ENCODE data around the gene CCHCR1.

Gene CCHCR1

DNA sequence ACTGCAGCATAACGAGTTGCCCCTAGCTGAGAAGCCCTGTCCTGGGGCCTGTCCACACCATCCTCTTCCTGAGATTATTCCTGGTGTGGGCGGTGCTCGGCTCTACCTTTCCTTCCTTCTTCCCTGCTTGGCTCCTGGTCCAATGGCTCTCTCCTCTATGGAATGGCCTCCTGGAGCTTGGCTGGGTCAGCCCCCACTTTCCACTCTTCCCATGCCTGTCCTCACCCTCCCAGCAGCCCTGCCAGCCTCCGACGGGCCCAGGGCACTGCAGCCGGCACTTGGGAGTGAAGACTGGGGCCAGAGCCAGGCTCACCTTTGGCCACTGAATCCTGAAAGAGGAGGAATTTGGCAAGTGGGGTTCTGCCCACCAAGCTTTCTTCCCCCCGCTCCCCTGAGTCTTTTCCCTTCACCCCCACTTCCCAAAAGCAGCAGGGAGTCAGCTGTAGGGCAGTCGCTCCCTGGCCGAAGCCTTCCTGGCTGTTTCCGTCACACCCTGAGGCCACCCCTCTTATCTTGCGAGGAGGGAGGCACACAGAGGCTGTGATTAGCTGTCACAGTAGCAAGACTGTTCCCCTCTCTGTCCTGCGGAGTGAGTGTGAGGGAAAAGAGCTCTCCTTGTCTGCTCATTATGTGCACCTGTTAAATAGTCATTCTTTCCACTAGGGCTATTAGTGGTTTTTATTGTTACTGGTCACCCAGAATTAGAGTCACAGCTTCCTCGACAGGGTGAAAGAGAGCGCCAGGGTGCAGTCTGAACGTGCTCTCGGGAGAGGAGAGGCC, 31.0 kb downstream of the CCHCR1 start:
- DNase-seq = no peak

DNA sequence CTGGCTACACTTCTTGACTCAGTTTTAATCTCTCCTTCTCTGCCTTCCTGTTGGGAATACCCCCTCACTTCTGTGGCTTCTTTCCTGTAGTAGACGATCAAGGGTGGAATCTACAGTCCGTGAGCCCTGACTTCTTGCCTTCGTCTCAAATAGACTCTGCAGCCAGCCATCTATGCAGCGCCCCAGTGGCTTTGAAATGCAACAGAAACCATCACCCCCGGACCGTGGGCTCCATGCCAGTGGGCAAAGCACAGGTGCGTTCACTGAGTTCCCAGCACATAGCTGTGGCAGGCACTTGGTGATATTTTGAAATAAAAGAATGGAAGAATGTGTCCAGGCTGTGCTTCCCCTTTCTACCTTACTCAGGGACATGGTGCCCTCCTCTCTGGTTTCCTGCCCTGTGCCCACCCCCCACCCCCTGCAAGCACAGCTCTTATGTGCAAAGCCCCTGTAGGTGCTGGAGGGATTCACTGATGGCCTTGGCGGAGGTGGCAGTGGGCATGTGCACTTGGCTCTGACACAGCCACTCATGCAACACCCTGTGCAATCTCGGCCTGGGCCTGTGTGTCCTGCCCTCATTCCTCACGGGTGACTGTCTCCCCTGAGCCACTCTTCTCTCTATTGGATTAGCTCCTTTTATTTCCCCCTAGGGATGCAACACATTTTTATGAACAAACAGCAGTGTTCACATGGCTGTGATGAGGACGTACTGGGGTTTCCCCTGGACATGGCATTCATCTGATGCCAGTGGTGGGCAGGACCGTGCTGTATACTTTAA, 31.8 kb downstream of the CCHCR1 start:
- peak; percentile 76 for DNase-seq

GRCh38 chr6:31125162-31125561, 32.4 kb downstream of the CCHCR1 start:
- DNase-seq = peak; percentile 19

- DNase-seq = peak; percentile 52
Observed at GRCh38 chr6:31122791-31123706, 34.6 kb downstream of the CCHCR1 start.

DNA sequence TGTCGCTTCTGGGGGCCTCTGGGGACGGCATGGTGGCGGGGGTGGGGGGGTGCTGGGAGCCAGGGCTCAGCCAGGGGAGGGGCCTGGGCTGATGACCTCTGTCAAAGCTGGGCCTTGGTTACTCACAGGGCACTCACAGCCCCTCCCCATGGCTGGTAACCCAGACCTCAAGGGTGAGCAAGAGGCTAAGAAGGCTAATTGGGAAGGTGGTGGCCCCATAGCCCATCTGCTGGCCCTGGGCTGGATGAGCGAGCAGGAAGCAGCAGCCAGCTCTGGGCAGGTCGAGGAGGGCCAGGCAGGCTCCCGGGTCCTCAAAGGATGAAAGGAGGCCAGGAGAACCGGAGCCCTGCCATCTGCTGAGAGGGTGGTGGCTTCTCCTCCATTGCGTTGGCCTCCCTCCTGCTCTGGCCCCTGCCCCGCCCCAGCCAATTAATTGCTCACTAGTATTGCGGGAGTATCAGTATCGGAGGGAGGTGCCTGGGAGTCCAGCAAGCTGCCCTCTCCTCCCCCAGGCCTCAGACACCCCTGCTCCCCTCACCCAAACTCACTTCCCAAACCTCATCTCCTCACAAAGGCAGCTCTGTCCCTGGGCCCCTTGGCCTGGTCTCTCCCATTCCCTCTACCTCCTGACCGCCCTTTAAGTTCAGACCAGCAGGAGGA, 36.3 kb downstream of the CCHCR1 start:
- no peak for DNase-seq

GRCh38 chr6:31120151-31120915, 37.3 kb downstream of the CCHCR1 start, which contains the start of gene CDSN:
Gene CDSN (minus strand): TSS chr6:31120446. CDS start chr6:31120419, 27 bp downstream.
- DNase-seq = no peak

GRCh38 chr6:31118178-31118577, 39.4 kb downstream of the CCHCR1 start:
- no peak for DNase-seq

GRCh38 chr6:31116661-31117385, 40.8 kb downstream of the CCHCR1 start:
- DNase-seq = no peak

DNA sequence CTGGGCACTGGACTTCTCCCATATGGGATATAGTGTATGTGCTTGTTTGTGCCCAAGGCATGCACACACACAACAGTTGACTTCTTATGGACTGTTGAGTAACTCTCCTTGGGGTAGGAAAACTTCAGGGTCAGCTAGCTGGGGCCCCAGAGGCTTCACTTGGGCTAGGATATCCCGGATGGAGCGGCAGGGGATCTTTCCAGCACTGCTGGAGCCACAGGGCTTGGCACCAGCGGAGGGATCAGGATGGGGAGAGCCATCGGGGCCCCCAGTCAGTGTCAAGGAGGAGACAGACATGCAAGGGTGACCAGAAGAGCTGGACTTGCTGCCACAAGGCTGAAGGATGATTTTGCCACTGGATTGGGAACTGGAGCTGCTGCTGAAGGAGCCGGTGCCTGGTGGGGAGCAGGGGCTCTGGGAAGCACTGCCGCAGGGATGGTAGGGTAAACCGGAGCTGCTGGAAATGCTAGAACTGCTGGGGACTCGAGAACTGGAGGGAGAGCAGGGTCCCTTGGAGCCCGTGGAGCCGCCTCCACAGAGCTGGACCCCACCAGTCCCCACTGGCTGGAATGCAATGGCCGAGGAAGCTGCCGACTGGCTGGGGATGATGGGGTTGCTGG, 41.6 kb downstream of the CCHCR1 start:
- no peak for DNase-seq

DNA sequence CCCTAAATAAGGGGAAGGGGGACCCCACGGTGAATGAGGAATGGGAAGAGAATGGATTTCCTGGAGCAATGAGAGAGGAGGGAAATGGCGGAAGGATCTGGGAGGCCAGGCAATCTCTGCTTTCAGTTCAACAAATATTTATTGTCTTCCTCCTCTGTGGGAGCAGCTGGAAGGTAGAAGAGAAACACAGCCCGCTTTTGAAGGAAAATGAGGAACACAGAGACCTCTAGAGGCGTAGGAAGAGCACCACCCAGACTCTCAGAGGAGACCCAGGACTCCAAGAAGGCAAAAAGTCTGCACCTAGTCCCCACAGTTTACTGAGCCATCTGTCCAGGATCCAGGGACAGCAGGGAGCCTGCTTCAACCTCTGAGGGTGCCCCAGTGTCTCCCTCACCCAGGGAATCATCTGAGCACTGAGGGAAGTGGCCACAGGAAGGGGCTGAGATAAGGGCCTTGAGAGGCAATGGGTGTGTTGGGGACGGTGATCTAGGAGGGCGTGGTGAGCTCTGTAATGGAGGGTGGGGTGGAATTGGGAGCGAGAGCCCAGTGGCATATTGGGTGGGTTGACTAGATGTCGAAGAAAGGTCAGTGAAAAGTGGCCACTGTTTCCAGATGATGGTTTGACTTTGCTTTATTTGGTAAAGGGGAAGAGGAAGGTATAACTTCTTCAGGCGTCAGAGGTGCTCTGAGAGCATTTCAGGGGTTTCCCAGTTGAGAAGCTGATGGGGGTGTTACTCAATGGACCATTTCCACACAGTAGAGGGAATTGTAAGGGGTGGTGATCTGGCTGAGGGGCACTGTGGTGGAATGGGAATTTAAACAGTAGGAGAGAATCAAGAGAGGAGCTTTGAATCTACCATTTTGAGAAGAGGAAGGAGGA, 42.4 kb downstream of the CCHCR1 start:
- DNase-seq = peak; percentile 68

DNA sequence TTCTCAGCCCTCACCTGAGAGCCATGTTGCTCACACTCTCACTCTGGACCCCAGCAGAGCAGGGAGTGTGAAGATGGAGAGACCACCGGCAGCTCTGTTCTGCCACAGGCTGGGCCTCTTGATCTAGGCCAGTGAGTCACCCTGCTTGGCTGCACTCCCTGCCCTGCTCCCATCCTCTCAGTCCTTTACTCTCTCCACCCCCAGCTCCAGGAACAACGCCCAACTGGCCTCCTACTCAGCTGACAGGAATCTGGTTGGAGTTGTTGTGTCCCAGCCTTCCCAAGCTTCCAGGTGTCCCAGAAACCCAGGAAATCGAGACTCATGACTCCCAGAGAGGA, 43.1 kb downstream of the CCHCR1 start, which contains the start of gene PSORS1C1:
TSS of gene PSORS1C1 (plus strand) at position 260 of the 338 bp plus-strand sequence. CDS start 14,833 bp downstream, outside the sequence.
- DNase-seq = peak; percentile 97

GRCh38 chr6:31113861-31114540, 43.6 kb downstream of the CCHCR1 start:
- DNase-seq = peak; percentile 80

DNA sequence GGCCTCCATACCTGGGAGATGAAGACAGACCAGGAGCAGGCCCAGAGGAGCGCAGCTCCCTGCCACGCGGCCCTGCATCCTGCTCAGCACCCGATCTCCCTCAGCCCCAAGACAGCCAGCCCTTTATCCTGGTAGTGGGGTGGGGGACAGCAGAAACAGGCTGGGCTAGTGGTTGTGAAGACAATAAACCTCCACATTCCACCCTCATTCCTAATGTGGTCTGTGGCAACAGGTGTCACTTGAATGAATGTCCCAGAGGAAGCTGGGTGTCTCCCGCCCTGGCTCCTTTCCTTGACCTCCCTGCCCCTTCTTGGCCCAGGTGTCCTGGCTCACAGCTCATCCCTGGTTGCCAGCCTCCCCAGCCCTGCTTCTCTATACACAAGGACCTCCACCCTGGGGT, 45.1 kb downstream of the CCHCR1 start, which contains the start of gene C6orf15:
TSS of gene C6orf15 (minus strand) at position 98 of the 400 bp plus-strand sequence. CDS start at position 78, 20 bp downstream.
- no peak for DNase-seq

- DNase-seq = no peak
Observed at GRCh38 chr6:31111712-31112111, 45.9 kb downstream of the CCHCR1 start.

DNA sequence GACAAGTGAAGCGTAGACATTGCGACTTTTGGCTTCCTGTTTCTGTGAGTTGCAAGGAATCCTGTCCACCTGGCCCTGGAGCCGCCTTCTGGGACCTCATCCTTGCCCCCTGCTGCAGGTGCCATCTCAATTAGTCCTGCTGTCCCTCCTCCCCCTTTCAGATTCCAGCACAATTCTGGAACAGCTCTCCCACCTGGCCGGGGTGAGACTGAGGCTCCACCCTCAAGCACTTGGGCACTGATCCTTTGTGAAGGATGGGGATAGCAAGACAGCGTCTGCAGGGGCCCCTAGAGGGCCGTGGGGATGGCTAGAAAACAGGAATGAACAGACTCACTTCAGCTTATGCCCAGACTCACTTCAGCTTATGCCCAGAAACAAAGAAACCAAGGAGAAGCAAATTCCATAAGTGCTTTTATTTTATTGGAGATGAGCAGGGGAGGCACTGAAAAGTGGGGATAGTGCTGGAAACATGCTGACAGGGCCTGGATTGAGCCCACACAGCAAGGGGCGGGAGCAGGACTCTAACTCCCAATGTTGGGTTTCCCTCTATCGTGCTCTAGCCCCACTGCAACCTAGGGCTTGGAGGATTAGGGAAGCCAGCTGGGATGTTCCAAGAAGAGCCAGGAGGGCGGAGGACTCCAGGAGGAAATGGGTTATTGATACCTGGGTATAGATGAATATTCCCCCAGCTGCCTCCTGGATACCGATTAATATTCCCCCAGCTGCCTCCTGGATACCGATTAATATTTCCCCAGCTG, 46.6 kb downstream of the CCHCR1 start:
- DNase-seq = no peak

- no peak for DNase-seq
Observed at GRCh38 chr6:31107052-31107451, 50.5 kb downstream of the CCHCR1 start.

DNA sequence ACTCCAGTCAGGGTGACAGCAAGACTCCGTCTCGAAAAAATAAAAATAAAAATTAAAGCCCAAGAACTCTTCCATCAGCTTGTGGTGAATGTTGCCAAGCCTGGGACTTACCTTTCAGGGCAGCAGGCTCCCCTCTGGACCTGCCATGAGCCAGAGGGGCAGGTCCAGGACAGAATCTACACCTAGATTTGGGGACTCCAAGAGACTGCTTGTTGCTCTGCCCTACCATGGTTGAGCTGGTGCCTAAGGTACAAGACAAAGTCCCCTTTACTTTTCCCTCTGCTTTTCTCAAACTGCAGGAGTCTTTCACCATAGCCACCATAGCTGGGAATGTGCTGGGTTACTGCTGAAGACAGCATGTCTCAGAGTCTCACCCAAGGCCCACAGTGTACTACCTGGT, 54.5 kb downstream of the CCHCR1 start:
- DNase-seq = no peak

DNA sequence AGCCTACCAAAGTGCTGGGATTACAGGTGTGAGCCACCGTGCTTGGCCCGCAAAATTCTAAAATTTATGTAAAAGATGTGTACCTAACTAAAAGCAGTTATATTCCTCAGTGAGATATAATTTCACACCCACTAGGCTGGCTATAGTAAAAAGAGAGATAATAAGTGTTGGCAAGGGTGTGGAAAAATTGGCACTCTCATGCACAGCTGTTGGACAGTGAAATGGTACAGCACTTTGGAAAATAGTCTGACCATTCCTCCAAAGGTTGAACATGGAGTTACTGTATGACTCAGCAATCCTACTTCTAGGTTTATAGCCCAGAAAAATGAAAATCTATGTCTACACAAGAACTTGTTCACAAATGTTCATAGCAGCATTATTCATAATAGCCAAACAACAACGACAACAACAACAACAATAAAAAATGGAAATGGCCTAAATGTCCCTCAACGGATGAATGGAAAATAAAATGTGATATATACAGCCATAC, 59.1 kb downstream of the CCHCR1 start:
- DNase-seq = no peak

Data from fibroblast of skin of right biceps (primary cell).